Measurements from ENCODE around the gene RAB11FIP4. TPM values are rescaled to one million over a fixed set of nuclear protein-coding genes. Genes with fewer than 3 reads are reported as not detected.

RAB11FIP4 gene
- total and polyA plus RNA-seq, 2 of the 8 experiments (the other 6 are each of a cell fraction or from before 2014, with no cell fraction given) = 21.7 to 53.2 TPM

DNA sequence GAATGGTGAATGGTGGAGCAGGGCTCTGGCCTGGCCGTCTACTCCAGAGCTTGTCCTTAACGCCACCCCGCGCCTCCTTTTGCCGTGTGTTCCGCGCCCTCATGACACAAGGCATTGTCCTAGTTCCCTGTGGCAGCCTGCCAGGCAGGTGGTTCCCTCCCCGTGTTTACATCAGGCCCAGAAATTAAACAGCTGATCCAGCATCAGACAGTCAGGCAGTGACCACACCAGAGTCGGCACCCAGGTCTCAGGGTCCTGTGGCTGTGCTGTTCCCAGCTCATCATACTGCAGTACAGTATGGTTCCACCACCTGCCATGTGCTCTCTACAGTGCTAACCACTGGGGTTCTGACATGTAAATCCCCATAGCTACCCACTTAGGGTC, 119.7 kb downstream of the RAB11FIP4 start (continued):
- TF ChIP-seq, protein P1, sequence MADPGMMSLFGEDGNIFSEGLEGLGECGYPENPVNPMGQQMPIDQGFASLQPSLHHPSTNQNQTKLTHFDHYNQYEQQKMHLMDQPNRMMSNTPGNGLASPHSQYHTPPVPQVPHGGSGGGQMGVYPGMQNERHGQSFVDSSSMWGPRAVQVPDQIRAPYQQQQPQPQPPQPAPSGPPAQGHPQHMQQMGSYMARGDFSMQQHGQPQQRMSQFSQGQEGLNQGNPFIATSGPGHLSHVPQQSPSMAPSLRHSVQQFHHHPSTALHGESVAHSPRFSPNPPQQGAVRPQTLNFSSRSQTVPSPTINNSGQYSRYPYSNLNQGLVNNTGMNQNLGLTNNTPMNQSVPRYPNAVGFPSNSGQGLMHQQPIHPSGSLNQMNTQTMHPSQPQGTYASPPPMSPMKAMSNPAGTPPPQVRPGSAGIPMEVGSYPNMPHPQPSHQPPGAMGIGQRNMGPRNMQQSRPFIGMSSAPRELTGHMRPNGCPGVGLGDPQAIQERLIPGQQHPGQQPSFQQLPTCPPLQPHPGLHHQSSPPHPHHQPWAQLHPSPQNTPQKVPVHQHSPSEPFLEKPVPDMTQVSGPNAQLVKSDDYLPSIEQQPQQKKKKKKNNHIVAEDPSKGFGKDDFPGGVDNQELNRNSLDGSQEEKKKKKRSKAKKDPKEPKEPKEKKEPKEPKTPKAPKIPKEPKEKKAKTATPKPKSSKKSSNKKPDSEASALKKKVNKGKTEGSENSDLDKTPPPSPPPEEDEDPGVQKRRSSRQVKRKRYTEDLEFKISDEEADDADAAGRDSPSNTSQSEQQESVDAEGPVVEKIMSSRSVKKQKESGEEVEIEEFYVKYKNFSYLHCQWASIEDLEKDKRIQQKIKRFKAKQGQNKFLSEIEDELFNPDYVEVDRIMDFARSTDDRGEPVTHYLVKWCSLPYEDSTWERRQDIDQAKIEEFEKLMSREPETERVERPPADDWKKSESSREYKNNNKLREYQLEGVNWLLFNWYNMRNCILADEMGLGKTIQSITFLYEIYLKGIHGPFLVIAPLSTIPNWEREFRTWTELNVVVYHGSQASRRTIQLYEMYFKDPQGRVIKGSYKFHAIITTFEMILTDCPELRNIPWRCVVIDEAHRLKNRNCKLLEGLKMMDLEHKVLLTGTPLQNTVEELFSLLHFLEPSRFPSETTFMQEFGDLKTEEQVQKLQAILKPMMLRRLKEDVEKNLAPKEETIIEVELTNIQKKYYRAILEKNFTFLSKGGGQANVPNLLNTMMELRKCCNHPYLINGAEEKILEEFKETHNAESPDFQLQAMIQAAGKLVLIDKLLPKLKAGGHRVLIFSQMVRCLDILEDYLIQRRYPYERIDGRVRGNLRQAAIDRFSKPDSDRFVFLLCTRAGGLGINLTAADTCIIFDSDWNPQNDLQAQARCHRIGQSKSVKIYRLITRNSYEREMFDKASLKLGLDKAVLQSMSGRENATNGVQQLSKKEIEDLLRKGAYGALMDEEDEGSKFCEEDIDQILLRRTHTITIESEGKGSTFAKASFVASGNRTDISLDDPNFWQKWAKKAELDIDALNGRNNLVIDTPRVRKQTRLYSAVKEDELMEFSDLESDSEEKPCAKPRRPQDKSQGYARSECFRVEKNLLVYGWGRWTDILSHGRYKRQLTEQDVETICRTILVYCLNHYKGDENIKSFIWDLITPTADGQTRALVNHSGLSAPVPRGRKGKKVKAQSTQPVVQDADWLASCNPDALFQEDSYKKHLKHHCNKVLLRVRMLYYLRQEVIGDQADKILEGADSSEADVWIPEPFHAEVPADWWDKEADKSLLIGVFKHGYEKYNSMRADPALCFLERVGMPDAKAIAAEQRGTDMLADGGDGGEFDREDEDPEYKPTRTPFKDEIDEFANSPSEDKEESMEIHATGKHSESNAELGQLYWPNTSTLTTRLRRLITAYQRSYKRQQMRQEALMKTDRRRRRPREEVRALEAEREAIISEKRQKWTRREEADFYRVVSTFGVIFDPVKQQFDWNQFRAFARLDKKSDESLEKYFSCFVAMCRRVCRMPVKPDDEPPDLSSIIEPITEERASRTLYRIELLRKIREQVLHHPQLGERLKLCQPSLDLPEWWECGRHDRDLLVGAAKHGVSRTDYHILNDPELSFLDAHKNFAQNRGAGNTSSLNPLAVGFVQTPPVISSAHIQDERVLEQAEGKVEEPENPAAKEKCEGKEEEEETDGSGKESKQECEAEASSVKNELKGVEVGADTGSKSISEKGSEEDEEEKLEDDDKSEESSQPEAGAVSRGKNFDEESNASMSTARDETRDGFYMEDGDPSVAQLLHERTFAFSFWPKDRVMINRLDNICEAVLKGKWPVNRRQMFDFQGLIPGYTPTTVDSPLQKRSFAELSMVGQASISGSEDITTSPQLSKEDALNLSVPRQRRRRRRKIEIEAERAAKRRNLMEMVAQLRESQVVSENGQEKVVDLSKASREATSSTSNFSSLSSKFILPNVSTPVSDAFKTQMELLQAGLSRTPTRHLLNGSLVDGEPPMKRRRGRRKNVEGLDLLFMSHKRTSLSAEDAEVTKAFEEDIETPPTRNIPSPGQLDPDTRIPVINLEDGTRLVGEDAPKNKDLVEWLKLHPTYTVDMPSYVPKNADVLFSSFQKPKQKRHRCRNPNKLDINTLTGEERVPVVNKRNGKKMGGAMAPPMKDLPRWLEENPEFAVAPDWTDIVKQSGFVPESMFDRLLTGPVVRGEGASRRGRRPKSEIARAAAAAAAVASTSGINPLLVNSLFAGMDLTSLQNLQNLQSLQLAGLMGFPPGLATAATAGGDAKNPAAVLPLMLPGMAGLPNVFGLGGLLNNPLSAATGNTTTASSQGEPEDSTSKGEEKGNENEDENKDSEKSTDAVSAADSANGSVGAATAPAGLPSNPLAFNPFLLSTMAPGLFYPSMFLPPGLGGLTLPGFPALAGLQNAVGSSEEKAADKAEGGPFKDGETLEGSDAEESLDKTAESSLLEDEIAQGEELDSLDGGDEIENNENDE (IDR thresholded peaks at IDR 0.05; ENCODE audit: insufficient replicate concordance, low read length) = no peak
- TF ChIP-seq ZNF274 (IDR thresholded peaks at IDR 0.05; ENCODE audit: borderline replicate concordance, extremely low read depth, low read length) (no peak), RXRA (IDR thresholded peaks at IDR 0.05; ENCODE audit: insufficient read depth, low read depth, low read length) (no peak)
